Right atrium auricular region (tissue), 2 donors: Measurements from ENCODE around the gene MBTPS1. TPM values are rescaled to one million over a fixed set of nuclear protein-coding genes. Genes with fewer than 3 reads are reported as not detected.

Experiments
- DNase-seq: peaks from one replicate; pipeline ENCODE4 v3.0.0-alpha.2; 2019; ENCODE audit warnings: low spot score
- H3K27ac ChIP-seq, 2 donors: fragments of 200-600 bp; sonication (generic); 1 replicate in 1 of 2; 2 replicates in 1 of 2; pipeline ENCODE4 v1.5.1; 2016 to 2019
- H3K27me3 ChIP-seq, 2 donors: fragments of 200-600 bp; sonication (generic); one replicate each; pipeline versions ENCODE4 v1.5.1 to v1.6.0; 2017 to 2019
- H3K36me3 ChIP-seq: fragments of 200-600 bp; sonication (generic); one replicate; pipeline ENCODE4 v1.5.1; 2016
- H3K4me1 ChIP-seq, 2 donors: fragments of 200-600 bp; sonication (generic); one replicate each; pipeline versions ENCODE4 v1.5.1 to v1.6.0; 2017 to 2019
- H3K4me3 ChIP-seq, 2 donors: fragments of 200-600 bp; sonication (generic); 1 replicate in 1 of 2; 2 replicates in 1 of 2; pipeline ENCODE4 v1.5.1; 2017 to 2019; ENCODE audit warnings: mild to moderate bottlenecking in 1 of 2, moderate library complexity in 1 of 2
- H3K9me3 ChIP-seq, 2 donors: fragments of 200-600 bp; sonication (generic); one replicate each; pipeline ENCODE4 v1.5.1; 2019
- total RNA-seq, 2 donors: library from RNA; depleted of rRNA; stranded (reverse); fragments of >200 nt; gene quantifications; one replicate each; pipeline ENCODE4 v1.1.0, GENCODE V29; 2016
- TF ChIP-seq, protein P1 (sequence below), 2 donors: fragments of 200-600 bp; sonication (generic); IDR thresholded peaks; one replicate each; pipeline ENCODE4 v1.5.1; 2019; ENCODE audit warnings: antibody characterized with exemption in 2 of 2

MBTPS1 gene
- total RNA-seq, 2 donors from 2014 or later = 75.3 to 77.5 TPM

GRCh38 chr16:84093120-84093878, 23.4 kb downstream of the MBTPS1 start:
- peaks cover 83% of the 10 kb centered on the region for H3K36me3 ChIP-seq
- H3K27me3 ChIP-seq = no peaks in the 10 kb centered on the region
- TF ChIP-seq, protein P1, sequence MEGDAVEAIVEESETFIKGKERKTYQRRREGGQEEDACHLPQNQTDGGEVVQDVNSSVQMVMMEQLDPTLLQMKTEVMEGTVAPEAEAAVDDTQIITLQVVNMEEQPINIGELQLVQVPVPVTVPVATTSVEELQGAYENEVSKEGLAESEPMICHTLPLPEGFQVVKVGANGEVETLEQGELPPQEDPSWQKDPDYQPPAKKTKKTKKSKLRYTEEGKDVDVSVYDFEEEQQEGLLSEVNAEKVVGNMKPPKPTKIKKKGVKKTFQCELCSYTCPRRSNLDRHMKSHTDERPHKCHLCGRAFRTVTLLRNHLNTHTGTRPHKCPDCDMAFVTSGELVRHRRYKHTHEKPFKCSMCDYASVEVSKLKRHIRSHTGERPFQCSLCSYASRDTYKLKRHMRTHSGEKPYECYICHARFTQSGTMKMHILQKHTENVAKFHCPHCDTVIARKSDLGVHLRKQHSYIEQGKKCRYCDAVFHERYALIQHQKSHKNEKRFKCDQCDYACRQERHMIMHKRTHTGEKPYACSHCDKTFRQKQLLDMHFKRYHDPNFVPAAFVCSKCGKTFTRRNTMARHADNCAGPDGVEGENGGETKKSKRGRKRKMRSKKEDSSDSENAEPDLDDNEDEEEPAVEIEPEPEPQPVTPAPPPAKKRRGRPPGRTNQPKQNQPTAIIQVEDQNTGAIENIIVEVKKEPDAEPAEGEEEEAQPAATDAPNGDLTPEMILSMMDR (IDR thresholded peaks at IDR 0.05) = no peak
- H3K27ac ChIP-seq = no peak overlapping the region
- H3K4me3 ChIP-seq = no peak overlapping the region
- H3K9me3 ChIP-seq = no peaks in the 10 kb centered on the region
- H3K4me1 ChIP-seq = peaks cover 0 to 5% of the 10 kb centered on the region in 2 donors
- no peak for DNase-seq

DNA sequence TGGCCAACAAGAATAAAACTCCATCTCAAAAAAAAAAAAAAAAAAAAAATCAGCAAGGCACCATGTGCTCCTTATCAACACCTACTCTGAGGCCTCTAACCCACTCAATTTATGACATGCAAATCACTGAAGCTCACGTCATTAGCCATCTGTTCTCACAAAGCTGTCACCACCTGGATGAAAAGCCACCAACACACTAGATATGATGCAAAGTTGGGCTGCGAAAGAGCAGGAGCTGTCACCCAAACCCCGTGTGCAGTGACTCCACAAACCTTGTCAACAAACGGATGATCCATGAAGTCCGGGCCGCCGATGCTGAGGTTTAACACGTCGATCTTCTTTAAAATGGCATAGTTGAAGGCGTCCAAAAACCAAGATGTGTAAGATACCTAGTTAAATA, 25.3 kb downstream of the MBTPS1 start:
- DNase-seq = no peak
- H3K4me3 ChIP-seq = no peak overlapping the region
- peaks cover 89% of the 10 kb centered on the region for H3K36me3 ChIP-seq
- TF ChIP-seq, protein P1 (IDR thresholded peaks at IDR 0.05) = no peak
- no peaks in the 10 kb centered on the region for H3K9me3 ChIP-seq
- H3K4me1 ChIP-seq = peaks cover 0 to 5% of the 10 kb centered on the region in 2 donors
- H3K27ac ChIP-seq = peak overlapping the region; percentile 42 to 45
- H3K27me3 ChIP-seq = no peaks in the 10 kb centered on the region

DNA sequence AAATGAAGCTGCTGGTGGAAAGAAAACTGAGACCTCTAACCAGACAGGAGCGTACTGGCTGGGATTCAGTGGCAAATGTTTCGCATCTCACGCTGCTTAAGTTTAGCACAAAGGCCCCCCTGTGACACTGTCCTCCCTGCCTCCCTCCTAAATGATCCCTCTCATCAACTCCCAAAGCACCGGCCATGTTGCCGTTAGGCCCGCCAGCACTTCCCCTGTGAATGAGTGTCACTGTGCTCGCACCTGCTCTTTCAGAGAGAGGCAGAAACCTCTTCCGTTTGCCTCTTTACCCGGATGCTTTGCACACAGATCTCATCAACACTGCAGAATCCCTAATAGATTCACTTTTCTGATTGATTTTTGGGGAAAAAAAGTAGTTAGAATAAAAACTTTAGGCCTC, 26.5 kb downstream of the MBTPS1 start:
- H3K4me1 ChIP-seq = peaks cover 0 to 15% of the 10 kb centered on the region in 2 donors
- no peaks in the 10 kb centered on the region for H3K27me3 ChIP-seq
- DNase-seq = no peak
- TF ChIP-seq, protein P1 (IDR thresholded peaks at IDR 0.05) = no peak
- no peaks in the 10 kb centered on the region for H3K9me3 ChIP-seq
- H3K4me3 ChIP-seq = no peak overlapping the region
- H3K36me3 ChIP-seq = peaks cover 86% of the 10 kb centered on the region
- peak overlapping the region in 1 of 2 donors; percentile 76 for H3K27ac ChIP-seq

DNA sequence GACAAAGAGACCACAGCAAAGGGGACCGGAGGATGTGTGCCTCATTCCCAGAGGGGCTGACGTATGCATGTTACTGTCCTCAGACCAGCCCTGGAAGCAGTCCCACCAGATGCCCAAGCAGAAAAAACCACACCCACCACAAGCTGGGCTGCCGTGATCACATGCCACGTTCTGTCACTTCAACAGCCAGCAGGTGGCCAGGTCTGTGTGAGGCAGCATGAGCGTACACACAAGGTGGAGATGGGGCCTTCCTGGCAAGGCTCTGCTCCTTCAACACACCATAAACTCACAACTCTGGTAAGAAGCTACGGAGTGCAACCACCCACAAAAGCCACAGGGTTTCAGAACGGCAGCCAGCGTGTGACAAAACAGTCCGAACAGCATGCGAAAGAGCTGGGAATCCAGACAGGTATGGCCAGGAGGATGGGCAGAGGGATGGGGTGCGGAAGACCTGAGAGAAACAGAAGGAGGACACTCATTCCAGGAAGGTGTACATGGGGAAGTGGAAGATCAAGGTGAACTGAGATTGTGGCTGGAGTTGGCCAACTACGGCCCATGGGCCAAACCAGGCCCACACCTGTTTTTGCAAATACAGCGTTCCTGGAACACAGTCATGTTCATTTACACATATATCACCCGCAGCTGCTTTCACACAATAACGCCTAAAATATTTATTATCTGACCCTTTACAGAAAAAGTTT, 27.9 kb downstream of the MBTPS1 start:
- no peak overlapping the region for H3K4me3 ChIP-seq
- H3K4me1 ChIP-seq = peaks cover 0 to 22% of the 10 kb centered on the region in 2 donors
- H3K36me3 ChIP-seq = peaks cover 87% of the 10 kb centered on the region
- no peaks in the 10 kb centered on the region for H3K27me3 ChIP-seq
- H3K27ac ChIP-seq = peak overlapping the region; percentile 76 to 85
- no peaks in the 10 kb centered on the region for H3K9me3 ChIP-seq
- TF ChIP-seq, protein P1 (IDR thresholded peaks at IDR 0.05) = no peak
- DNase-seq = no peak

- Histone ChIP-seq H3K4me3 (no peak overlapping the region), H3K27me3 (no peaks in the 10 kb centered on the region), H3K9me3 (no peaks in the 10 kb centered on the region), H3K27ac (peak overlapping the region; percentile 76 to 85), H3K36me3 (peaks cover 77% of the 10 kb centered on the region), H3K4me1 (peaks cover 0 to 28% of the 10 kb centered on the region in 2 donors)
- TF ChIP-seq, protein P1 (IDR thresholded peaks at IDR 0.05) = no peak
- no peak for DNase-seq
These were observed 29.1 kb downstream of the MBTPS1 start for GRCh38 chr16:84087466-84088151.
